Muscle layer of colon (tissue), 2 donors: ENCODE measurements around the gene ADAMTS2.
A peak's percentile ranks its signal among the peaks of the same experiment; 100 is the strongest.

Source experiments
- H3K27ac ChIP-seq: one replicate; pipeline ENCODE4 v1.7.0; 2013; ENCODE audit warnings: low read depth, mild to moderate bottlenecking, low read length, moderate library complexity
- H3K27me3 ChIP-seq, 2 donors: one replicate each; pipeline ENCODE4 v1.7.0; 2013; ENCODE audit warnings: low read length in 2 of 2, mild to moderate bottlenecking in 2 of 2; ENCODE audit not compliant: insufficient read depth in 2 of 2, control insufficient read depth in 1 of 2
- H3K36me3 ChIP-seq: one replicate; pipeline ENCODE4 v1.7.0; 2013; ENCODE audit warnings: mild to moderate bottlenecking, low read length; ENCODE audit not compliant: insufficient read depth
- H3K4me1 ChIP-seq: one replicate; pipeline ENCODE4 v1.7.0; 2013; ENCODE audit warnings: mild to moderate bottlenecking, low read length; ENCODE audit not compliant: insufficient read depth
- H3K4me3 ChIP-seq, 2 donors: one replicate each; pipeline ENCODE4 v1.7.0; 2013; ENCODE audit warnings: low read length in 2 of 2, low read depth in 1 of 2, mild to moderate bottlenecking in 1 of 2, moderate library complexity in 1 of 2
- H3K9ac ChIP-seq: one replicate; pipeline ENCODE4 v1.7.0; 2013; ENCODE audit warnings: low read length
- H3K9me3 ChIP-seq: one replicate; pipeline ENCODE4 v1.7.0; 2013; ENCODE audit warnings: mild to moderate bottlenecking, low read length
- donor health status: abdominal sarcoma.
- donor health status: Adenocarcinoma of cecum.

ADAMTS2 gene

DNA sequence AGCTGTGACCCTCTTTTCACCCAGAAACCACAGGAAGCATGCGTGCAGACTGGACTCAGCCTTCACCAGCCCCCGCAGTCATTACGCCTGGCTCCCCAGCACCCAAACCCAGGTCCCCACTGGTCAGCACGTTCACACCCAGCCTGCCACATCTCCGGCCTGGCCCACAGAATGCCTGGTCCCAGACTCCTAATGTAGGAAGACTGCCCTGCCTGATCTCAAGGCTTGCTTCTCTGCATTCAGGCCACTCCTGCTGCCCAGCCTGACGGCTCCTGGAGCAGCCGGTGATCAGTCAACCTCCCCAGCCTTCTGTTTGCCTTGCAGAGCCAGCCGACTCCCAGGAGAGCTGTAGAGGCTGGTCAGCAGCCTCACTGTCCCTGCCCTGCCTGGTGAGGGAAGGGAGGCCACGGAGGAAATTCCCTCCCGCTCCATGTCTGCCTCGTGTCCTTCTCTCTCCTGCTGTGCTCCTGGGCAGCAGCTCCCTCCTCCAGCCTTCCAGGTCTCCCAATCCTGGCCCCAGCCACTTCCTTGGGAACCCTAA, 25.4 kb downstream of the ADAMTS2 start:
- H3K36me3 ChIP-seq = no peaks in the 10 kb centered on the region
- no peaks in the 10 kb centered on the region for H3K9me3 ChIP-seq
- H3K4me1 ChIP-seq = peaks cover 9% of the 10 kb centered on the region
- H3K4me3 ChIP-seq = no peak overlapping the region
- no peak overlapping the region for H3K27ac ChIP-seq
- no peaks in the 10 kb centered on the region for H3K27me3 ChIP-seq
- H3K9ac ChIP-seq = no peak overlapping the region

DNA sequence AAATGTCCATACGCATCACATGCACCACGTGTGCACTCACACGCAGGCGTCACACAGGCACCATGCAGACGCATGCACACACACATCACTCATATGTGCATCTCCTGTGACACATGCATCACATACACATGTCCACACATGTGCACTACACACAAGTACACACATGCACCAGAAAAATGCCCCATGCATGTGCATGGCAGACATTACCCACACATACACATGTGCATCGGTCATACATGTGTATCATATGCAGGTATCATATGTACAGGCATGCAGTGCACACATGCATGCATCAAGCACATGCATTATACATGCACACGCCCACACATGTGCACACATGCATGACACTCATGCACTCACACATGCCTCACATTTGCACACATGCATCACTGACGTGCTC, 26.1 kb downstream of the ADAMTS2 start:
- no peaks in the 10 kb centered on the region for H3K36me3 ChIP-seq
- H3K4me3 ChIP-seq = no peak overlapping the region
- H3K4me1 ChIP-seq = peaks cover 14% of the 10 kb centered on the region
- H3K27me3 ChIP-seq = no peaks in the 10 kb centered on the region
- H3K27ac ChIP-seq = no peak overlapping the region
- H3K9me3 ChIP-seq = no peaks in the 10 kb centered on the region
- H3K9ac ChIP-seq = no peak overlapping the region

DNA sequence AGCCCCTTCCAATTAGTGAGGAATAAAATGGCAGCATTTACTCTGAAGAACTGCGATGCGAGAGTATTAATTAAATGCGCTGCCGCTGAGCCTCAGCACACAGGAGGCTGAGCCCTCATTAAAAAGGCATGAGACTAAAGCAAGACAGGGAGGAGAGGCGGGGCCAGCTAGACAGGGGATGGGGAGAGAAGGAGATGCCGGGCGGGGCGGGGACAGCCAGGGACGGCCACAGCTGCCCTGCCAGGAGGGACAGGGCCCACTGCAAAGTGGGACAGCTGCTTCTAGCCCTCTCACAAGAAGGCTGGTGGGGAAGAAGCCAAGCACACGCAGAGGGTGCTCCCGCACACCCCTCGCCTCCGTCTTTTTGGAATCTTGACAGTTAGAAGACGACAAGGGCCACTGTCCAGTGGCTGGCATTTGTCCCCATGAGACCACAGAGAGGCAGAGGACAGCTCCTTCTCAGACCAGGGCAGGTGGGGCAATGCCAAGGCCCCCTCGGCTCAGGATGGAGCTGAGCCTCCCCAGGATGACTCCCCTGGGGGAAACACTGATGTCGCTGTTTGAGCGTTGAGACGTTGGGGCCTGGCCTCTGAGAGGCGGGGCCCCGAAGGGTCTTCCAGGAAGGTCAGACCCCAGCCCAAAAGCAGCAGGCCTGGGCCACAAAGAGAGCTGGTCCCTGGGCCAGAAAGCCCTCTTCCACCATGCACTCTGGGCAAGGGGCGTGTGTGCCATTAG, 26.9 kb downstream of the ADAMTS2 start:
- no peak overlapping the region for H3K27ac ChIP-seq
- H3K4me1 ChIP-seq = peaks cover 14% of the 10 kb centered on the region
- no peaks in the 10 kb centered on the region for H3K36me3 ChIP-seq

DNA sequence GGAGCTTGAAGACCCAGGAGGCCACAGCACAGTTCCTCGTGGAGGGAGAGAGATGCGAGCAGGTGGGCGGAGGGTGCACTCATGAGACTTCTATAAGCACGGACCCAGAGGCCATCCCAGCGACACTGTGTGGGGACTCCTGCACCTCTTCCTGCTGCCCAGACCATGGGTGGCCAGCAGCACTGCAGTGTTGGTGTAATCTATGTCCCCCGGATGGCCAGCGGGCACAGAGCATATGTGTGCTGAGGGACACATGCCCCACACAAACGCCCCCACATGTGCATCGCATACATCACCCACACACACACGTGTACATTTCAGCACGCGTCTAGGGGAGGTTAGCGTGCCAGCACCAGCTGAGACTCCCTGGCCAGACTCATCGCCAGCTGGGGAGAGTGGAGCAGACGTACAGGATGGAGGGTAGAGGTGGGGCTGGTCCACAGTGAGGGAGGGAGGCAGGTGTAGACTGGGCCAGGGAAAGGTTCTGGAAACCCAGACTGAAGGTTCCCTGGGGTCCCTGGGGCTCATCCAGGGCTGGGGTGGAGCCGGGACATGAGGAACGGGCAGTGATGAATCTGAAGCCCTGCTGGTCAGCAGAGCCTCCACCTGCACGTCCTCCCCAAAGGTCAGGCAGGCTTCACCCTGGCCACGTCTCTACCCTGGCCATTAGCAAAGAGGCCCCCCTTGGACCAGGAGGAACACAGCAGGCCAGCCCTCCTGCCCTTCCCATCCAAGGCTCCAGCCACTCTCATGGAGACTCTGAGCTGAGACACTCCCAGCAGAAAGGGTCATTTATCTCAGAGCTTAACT, 27.6 kb downstream of the ADAMTS2 start:
- no peak overlapping the region for H3K27ac ChIP-seq
- H3K4me1 ChIP-seq = peaks cover 14% of the 10 kb centered on the region

More for the DNA sequence above, 26.9 kb downstream of the ADAMTS2 start:
- Histone ChIP-seq H3K9me3 (no peaks in the 10 kb centered on the region), H3K27me3 (no peaks in the 10 kb centered on the region), H3K9ac (no peak overlapping the region), H3K4me3 (no peak overlapping the region)

DNA sequence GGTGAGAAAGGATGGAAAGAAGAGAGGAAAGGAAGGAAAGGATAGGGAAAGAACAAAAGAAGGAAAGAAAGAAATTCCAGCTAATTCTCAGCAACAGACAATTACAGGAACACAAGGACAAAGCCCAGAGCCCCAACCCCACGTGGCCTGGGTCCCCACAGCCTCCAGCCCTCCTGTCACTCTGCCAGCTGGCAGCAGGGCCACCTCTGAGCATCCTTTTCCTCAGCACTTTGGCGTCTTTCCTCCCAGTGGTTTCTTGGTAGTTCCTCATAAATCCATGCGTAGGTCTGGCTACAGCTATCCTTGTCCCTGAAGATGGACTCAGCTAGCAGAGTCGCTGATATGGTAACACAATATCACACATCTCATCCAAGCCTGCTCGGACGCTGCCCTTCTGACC, 28.3 kb downstream of the ADAMTS2 start:
- H3K27me3 ChIP-seq = no peaks in the 10 kb centered on the region
- peaks cover 14% of the 10 kb centered on the region for H3K4me1 ChIP-seq
- H3K36me3 ChIP-seq = no peaks in the 10 kb centered on the region
- no peak overlapping the region for H3K27ac ChIP-seq
- no peaks in the 10 kb centered on the region for H3K9me3 ChIP-seq
- H3K4me3 ChIP-seq = no peak overlapping the region
- H3K9ac ChIP-seq = no peak overlapping the region

More for the DNA sequence above, 27.6 kb downstream of the ADAMTS2 start:
- Histone ChIP-seq H3K9ac (no peak overlapping the region), H3K9me3 (no peaks in the 10 kb centered on the region), H3K4me3 (no peak overlapping the region), H3K27me3 (no peaks in the 10 kb centered on the region), H3K36me3 (no peaks in the 10 kb centered on the region)

DNA sequence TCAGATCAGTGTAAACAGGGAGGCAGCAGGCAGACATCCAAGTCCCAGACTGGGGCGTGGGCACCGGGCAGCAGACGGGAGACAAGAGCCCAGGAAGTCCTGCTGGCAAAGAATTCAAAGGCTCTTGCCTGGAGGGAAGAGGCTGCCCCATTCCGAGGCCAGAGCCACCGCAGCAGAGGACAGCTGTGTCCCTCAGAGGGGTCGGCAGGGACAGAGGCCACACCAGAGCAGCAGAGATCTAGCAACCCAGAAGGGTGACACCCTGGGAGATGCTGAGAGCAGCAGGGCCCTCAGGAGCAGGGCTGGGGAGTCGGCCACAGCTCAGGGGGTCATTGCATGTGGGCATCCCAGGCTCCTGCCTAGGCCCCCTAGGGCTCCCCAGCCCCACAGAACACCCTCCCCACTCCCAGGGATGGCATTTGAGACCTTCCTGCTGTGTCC, 29.1 kb downstream of the ADAMTS2 start:
- Histone ChIP-seq H3K9ac (no peak overlapping the region), H3K4me3 (no peak overlapping the region), H3K4me1 (peaks cover 14% of the 10 kb centered on the region), H3K36me3 (no peaks in the 10 kb centered on the region), H3K9me3 (no peaks in the 10 kb centered on the region), H3K27ac (no peak overlapping the region), H3K27me3 (no peaks in the 10 kb centered on the region)

DNA sequence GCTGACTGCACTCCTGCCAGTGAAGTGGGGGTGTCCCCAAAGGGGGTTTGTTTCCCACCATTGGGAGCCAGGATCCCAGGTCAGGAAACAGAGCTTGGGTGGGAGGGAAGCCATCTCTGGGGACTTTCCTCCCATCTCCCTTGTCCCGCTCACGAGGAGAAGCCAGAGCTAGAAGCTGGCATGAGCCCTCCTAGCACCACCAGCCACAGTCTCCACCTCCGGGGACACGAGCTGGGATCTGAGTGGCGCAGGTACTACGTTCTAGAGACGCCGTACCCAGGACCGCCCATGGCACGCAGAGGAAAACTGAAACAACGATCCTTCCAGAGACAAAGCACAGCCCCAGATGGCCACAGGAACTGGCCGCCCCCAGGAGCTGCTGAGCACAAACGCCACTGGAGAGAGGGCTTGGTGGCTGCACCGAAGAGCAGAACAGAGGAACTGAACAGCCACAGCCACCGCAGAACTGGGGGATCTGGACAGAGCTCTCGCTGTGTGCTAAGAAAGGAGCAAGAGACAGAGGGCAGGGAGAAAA, 29.8 kb downstream of the ADAMTS2 start:
- Histone ChIP-seq H3K27me3 (no peaks in the 10 kb centered on the region), H3K36me3 (no peaks in the 10 kb centered on the region), H3K27ac (no peak overlapping the region), H3K9me3 (no peaks in the 10 kb centered on the region), H3K9ac (no peak overlapping the region), H3K4me1 (peaks cover 14% of the 10 kb centered on the region), H3K4me3 (no peak overlapping the region)

DNA sequence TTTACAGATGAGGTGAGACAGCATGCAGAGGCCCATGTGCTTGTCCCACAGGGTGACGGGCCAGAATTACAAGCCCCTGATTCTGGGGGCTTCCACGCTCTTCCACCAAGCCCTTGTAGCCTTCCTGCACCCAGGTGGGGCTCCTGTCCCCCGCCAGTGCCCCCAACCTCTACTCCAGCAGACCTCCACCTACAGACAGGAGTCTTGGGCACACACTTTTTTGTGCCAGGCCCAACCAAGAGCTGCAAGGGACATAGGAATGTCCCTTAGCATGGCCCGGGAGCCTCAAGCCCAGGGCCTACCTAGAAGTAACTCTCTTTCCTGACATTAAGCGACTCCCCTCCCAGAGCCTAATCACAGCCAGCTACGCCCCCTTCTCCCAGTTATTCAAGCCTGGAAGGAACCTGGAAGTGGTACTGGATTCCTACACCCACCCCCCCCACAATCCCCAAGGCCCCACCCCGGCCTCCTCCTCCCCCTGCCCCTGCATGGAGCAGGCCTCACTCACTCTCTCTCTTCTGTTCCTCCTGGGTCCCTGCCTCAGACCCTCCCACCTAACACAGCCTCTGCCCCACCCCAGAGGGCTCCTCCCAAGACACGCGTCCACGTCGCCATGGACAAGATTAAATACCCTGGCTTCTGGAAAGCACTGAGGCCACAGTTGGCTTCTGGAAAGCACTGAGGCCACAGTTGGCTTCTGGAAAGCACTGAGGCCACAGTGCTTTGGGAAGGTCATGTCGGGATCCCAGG, 30.5 kb downstream of the ADAMTS2 start:
- peak overlapping the region in 1 of 2 donors; percentile 33 for H3K4me3 ChIP-seq
- no peaks in the 10 kb centered on the region for H3K36me3 ChIP-seq
- H3K4me1 ChIP-seq = peaks cover 14% of the 10 kb centered on the region
- H3K9me3 ChIP-seq = no peaks in the 10 kb centered on the region
- peak overlapping the region; percentile 64 for H3K27ac ChIP-seq
- H3K27me3 ChIP-seq = no peaks in the 10 kb centered on the region
- peak overlapping the region; percentile 74 for H3K9ac ChIP-seq

DNA sequence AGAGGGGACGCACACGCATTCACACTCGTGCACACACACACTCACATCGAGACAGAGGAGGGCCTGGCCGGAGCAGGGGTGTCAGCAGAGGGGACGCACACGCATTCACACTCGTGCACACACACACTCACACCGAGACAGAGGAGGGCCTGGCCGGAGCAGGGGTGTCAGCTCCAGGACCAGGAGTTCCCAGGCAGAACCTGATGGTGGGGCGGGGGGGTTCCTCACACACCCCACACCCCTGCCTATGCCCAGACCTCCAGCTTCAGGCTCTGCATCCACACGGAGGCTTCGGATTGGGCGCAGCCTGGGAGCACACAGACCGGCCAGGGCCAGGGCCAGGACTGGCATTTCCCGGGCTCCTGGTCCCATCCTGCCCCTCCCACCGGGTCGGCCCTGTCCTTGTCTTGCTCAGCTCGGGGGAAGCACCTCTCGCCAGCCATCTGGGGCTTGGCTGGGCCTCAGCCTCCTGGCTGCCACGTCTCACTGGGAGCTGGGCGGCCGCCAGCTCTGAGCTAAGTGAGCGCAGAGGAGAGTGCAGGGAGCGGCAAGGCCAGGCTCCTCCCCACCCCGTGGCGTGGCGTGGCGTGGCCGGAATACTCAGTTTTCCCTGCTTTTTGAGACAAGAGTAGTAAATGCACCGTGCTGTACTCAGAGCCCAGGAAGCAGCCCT, 31.3 kb downstream of the ADAMTS2 start:
- peak overlapping the region in 1 of 2 donors; percentile 33 for H3K4me3 ChIP-seq
- H3K27me3 ChIP-seq = no peaks in the 10 kb centered on the region
- peak overlapping the region; percentile 74 for H3K9ac ChIP-seq
- H3K9me3 ChIP-seq = no peaks in the 10 kb centered on the region
- peak overlapping the region; percentile 64 for H3K27ac ChIP-seq
- H3K36me3 ChIP-seq = no peaks in the 10 kb centered on the region
- peaks cover 14% of the 10 kb centered on the region for H3K4me1 ChIP-seq

DNA sequence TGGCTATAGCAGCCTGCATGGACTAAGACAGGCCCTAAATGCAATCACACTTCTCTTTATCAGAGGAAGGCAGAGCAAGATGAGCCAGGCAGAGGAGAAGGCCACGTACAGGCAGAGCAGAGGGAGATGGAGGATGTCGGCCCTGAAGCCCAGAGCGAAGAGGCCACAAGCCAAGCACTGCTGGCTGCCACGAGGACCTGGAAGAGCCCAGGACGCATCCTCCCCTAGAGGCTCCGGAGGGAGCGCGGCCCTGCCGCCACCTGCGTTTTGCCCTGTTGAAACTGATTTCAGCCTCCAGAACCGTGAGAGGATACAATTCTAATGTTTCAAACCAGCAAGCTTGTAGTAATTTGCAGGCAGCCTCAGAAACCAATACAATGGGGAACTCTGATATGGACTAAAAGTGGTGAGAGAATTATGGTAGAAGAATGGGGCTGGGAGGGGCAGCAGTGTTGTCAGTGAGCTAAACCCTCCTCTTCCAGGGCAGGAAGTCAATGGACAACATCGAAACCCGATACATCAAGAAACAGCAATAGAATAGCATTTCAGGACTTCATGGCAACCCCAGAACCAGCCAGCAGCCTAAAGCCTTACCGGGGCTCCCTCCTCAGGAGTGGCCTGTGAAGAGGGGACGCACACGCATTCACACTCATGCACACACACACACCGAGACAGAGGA, 32.6 kb downstream of the ADAMTS2 start:
- Histone ChIP-seq H3K9me3 (no peaks in the 10 kb centered on the region), H3K27me3 (no peaks in the 10 kb centered on the region), H3K27ac (no peak overlapping the region), H3K36me3 (no peaks in the 10 kb centered on the region), H3K9ac (no peak overlapping the region), H3K4me1 (peaks cover 9% of the 10 kb centered on the region), H3K4me3 (no peak overlapping the region)
